Stimulated activated CD8-positive, alpha-beta memory T cell treated with anti-CD3 and anti-CD28 coated beads, Interleukin-15, amount 100 ng/mL, for 1 hour (primary cell): ENCODE measurements around the gene VGLL4.

Source experiments
- DNase-seq: peaks from one replicate; pipeline ENCODE4 v3.0.0-alpha.2; 2020; ENCODE audit warnings: low read depth

Gene VGLL4

GRCh38 chr3:11564577-11565001 lies 79.1 kb downstream of the VGLL4 start:
- no peak for DNase-seq

DNA sequence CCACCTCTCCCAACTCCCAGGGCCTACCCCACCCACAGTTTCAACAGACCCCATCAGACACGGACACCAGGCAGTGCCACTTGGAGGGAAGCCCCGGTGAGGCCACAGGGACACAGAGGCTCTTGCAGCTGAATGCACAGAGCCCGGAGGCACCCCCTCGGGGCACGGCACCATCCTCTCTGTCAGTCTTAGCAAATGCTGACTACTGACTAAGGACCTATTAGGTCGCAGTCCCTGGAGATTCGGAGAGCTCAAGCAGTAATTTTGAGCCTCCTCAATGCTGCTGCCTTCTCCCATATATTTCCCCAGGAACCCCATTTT lies 79.9 kb downstream of the VGLL4 start:
- no peak for DNase-seq

DNA sequence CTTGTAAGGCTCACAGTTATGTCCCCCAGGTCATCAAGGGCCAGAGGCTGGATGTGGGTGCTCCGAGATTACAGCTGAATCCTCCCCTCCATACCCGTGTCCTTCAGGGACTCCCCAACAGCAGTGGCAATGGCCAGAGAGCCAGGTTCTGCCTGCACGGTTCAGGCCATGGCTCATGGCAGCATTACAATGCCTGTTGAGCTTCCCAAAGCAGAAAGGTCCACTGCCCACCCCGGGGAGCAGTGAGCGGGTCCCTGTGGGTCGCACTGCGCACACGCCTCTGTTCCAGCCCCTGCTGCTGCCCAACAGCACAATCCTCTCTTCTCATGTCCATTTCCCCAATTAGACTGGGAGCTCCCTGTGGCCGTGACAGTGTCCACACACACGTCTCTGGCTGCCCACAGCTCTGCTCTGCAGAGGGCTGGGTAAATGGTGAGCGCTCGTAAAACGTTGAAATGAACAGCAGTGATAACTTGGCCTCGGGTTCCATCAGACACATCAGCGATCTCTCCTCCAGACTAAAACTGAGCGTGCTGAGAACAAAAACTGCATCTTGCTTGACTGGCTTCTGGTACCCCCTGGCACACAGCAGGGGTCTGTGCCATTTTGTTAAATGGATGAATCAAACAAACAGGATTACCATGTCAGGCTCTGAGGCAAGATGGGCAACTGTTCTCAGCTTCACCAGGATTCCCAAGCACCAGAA lies 80.4 kb downstream of the VGLL4 start:
- DNase-seq: no peak

GRCh38 chr3:11562277-11562881 lies 81.3 kb downstream of the VGLL4 start:
- no peak for DNase-seq

GRCh38 chr3:11560746-11561145 lies 83.0 kb downstream of the VGLL4 start:
- DNase-seq: no peak

DNA sequence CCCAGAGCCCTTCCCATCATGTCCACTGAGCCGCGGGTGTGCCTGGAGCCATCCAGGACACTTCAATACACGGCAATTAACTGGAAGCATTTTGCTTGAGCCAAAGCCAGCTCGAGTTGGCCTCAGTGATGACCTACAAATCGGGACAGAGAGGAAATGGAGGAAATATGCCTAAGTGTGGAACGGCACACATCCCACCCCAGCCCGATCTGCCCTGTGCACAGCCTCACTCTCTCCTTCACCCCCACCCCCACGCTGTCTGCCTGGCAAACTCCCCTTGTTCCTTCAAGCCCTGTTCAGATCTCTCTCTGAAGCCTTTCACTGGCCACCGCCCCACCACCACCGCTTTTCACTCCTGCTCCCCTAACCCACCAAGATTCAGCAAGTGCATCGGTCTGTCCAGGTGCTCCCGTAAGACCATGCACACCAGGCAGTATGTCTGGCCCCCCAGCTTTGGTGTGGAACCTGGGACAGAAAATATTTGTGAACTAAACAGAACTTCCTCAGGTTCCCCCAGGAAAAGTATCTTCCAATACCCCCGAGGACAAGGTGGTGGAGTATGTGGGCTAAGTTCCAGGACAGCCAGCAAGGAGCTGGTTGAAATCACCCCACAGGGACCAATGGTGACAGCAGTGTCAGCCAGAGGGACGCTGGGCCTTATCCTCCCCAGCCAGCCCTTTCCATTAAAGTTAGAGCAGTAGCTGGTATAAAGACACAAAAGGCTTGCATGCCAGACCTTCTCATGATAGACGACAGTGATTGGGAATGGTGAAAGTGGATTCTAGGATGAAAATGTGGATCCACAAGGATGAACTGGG lies 83.7 kb downstream of the VGLL4 start:
- no peak for DNase-seq

DNA sequence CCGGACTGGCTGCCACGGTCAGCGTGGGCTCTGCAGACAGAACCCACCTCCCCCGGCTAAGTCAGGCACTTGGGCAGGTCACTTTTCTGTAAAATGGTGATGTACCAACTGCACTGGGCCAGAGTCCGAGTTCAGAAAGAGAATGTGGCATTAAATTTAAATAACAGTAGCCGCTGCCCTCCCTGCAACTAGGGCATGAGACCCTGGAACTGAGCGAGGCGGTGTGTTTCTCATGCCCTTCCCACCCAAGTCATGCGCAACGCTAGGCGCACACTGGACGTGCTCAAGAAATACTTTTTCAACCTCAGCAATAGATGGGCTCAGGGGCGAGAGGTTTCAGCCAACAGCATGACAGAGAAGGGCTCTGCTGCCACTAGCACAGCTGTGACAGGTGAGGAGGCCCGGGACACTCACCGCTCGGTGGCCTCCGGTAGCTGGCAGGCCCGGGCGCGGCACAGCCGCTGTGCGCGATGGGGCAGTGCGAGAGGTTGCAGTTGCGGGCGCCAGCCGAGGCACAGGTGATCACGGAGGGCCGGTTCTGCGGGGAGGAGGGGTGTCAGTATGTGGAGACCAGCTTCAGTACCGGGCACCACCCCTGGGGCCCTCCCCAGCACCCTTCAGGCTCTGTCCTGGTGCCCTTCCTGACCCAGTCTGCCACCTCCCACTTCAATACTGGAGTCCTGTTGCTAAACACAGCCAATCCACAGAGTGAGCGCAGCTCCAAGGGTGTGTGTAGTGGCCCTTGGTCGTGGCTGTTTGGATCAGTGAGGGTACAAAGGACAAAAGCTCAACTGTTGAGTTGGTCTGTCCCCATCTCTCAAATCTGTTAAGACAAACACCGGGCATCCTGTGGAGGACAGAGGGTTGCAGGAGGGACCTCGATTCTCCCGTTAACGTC lies 84.5 kb downstream of the VGLL4 start:
- DNase-seq: no peak

GRCh38 chr3:11558411-11558903 lies 85.3 kb downstream of the VGLL4 start:
- DNase-seq: no peak

DNA sequence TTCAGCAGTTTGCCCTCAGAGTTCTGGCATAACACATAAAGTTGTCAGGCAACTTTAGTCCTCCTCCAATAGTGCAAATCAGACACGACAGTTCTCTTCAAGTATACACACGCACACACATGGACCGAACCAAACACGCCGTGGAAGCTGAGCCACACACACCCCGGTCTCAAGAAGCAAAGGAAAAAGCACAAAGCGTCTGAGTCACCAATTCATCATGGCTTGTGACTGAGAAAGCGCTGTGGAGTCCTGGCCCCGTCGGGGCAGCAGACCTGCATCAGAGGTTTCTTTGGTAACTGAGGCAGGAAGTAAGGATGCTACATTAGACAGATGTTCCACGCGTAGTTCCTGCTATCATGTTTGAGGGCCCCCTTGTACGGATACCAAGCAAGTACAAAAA lies 85.7 kb downstream of the VGLL4 start:
- DNase-seq: no peak

DNA sequence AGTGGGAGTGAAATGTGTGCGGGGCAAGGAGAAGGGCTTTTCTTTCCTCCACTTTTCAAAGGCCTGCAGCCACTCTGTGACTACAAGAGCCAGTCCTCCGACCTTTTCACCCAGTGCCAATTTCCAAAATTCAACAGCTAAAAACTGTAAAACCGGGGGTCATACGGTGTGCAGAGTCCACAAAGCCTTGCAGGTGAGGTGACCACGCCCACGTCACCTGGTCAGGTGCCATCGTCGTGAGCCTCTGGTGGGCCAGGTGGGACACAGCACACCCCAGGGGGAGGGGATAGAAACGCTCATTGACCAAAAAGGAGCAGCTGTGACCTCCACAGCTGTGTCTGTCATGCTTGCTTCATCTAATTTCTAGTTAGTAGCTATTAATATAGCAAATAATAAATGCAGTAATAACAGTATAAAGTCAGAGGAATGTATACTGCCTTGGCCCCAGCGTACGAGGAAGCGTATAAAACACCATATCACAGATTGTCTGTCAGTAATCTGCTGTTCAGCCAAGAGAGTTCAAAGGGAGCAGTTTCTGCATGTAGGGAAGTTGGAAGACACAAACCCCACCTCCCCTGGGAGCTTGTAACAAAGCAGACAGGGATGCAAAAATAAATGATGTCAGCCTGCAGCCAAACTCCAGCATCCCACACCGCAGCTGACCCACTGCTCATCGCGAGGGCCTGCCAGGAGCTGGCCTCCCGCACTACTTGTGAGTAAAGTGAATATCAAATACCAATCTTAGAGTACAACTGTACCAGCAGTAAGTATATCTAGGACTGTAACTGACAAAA lies 86.7 kb downstream of the VGLL4 start:
- no peak for DNase-seq

- DNase-seq: no peak
These were observed 87.7 kb downstream of the VGLL4 start for GRCh38 chr3:11555881-11556633.

DNA sequence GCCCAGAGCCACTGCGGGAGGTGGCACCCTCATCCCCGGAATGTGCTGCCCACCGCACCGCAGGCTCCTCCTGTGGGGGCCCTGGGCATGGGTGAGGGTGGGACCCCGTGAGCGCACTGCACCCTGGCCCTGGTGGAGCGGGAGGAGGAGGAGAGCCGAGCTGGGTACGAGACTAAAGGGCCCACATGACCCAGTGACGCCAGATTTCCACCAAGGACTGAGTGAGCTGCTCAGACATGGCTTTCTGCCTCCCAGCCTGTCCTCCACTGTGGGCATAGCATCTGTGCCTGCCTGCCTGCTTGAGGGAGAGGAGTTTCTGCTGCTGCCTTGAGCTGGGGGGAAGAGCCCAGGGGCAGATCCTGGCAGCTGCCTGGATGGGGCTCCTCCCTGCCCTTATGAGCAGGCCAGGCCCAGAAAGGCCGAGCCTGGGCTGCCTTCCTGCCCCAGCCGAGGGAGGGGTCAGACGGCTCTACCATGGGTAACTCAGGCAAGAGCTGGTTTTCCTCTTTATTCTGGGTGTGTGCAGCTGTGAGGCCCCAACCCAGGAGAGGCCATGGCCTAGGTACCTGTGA lies 88.4 kb downstream of the VGLL4 start:
- DNase-seq: no peak

GRCh38 chr3:11554666-11555065 lies 89.0 kb downstream of the VGLL4 start:
- no peak for DNase-seq

DNA sequence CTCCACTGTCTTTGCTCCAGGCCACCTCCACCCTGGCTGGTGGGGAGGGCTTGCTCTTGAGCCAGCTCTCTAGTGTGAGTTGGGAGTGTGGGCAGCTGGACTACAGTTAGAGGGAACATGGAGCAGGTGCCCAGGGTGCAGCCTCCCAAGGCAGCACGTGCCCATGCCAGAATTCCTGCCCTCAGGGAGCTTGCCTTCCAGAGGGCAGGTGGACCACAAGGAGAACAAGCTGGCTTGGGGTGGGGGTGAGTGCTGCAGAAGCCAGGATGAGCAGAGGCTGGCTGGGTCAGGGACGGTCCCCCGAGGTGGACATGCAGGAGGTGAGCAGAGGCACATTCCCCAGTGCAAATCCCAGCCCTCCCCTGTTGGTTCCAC lies 89.5 kb downstream of the VGLL4 start:
- no peak for DNase-seq

- no peak for DNase-seq
These were observed 90.1 kb downstream of the VGLL4 start for GRCh38 chr3:11553436-11554235.

GRCh38 chr3:11552289-11553264 lies 91.1 kb downstream of the VGLL4 start:
- no peak for DNase-seq

- no peak for DNase-seq
These were observed 92.7 kb downstream of the VGLL4 start for GRCh38 chr3:11551036-11551435.

DNA sequence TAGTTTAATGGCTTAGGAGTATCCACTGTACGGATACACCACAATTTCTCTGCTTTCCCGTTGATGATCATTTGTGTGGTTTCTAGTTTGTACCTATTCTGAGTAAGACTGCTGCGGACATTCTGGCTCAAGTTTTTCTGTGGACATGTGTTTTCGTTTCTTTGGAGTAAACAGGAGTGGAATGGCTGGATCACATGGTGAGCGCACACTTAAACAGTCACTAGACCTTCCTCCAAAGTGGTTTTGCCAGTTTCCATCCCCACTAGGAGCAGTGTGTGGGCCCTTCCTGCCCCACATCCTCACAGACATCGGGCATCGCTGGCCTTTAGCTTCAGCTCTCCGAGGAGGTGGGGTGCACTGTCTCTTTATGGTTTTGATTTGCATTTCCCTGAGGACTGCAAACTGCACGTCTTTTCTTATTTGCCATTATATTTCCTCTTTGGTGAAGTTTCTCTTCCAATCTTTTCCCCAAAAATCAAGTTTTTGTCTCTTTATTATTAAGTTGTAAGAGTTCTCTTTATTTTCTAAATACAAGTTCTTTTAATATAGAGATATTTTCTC lies 94.1 kb downstream of the VGLL4 start:
- no peak for DNase-seq
